Endothelial cell of umbilical vein (primary cell): ENCODE measurements around the gene MRTO4.
"Not testable (repeated sequence)": the region's sequence is repeated elsewhere in the genome, so short reads cannot be mapped to it uniquely, and the experiment has no call there.

Experiments
- CTCF ChIP-seq, 2 donors: IDR thresholded peaks; 1 replicate in 1 of 2; 2 replicates in 1 of 2; pipeline ENCODE4 v1.5.1; 2011; ENCODE audit warnings: low read length in 2 of 2, mild to moderate bottlenecking in 2 of 2, moderate library complexity in 2 of 2, control low read depth in 1 of 2, inconsistent platforms in 1 of 2, low read depth in 1 of 2; ENCODE audit not compliant: insufficient read depth in 1 of 2; ENCODE audit errors: extremely low read depth in 1 of 2
- EZH2 ChIP-seq: IDR thresholded peaks from 2 replicates; pipeline ENCODE4 v1.6.1; 2012; ENCODE audit warnings: borderline replicate concordance, low read depth, mild to moderate bottlenecking, moderate library complexity, low read length, inconsistent platforms; ENCODE audit not compliant: severe bottlenecking
- FOS ChIP-seq: IDR thresholded peaks from 2 replicates; pipeline ENCODE4 v1.6.1; 2011; ENCODE audit warnings: mild to moderate bottlenecking, low read length, moderate library complexity, borderline replicate concordance; ENCODE audit not compliant: insufficient read depth
- MAX ChIP-seq: IDR thresholded peaks from 2 replicates; pipeline ENCODE4 v1.6.1; 2011; ENCODE audit not compliant: insufficient read depth, insufficient read length
- POLR2A ChIP-seq: IDR thresholded peaks from 2 replicates; pipeline ENCODE4 v1.6.1; 2012; ENCODE audit warnings: low read depth, mild to moderate bottlenecking, control low read depth, low read length
- POLR2AphosphoS5 ChIP-seq: IDR thresholded peaks from 2 replicates; pipeline ENCODE4 v1.6.1; 2012; ENCODE audit warnings: low read depth, mild to moderate bottlenecking, control low read depth, low read length, moderate library complexity; ENCODE audit not compliant: insufficient read depth

GRCh38 chr1:19270343-19270730 lies 18.7 kb downstream of the MRTO4 start:
- TF ChIP-seq POLR2A; CTCF (IDR thresholded peaks at IDR 0.05; ENCODE audit: extremely low read depth in 1 of 2, insufficient read depth in 1 of 2, low read depth in 1 of 2, low read length in 2 of 2); EZH2; FOS; MAX; POLR2AphosphoS5: not testable (repeated sequence)
